ENCODE results near the gene ZIK1. TPM values are rescaled to one million over a fixed set of nuclear protein-coding genes. Genes with fewer than 3 reads are reported as not detected.
A peak's percentile ranks its signal among the peaks of the same experiment; 100 is the strongest.

The ZIK1 gene
- total RNA-seq, 6 donors from 2014 or later, result 0.78 to 3.3 (median 2.6) TPM

- peaks cover 26 to 52% (median 47%) of the 10 kb centered on the region in 4 donors for H3K36me3 ChIP-seq
- DNase-seq (no peak), ATAC-seq (ENCODE audit: low FRiP score in 2 of 2) (no peak)
- H3K9me3 ChIP-seq, result peaks cover 44 to 61% (median 56%) of the 10 kb centered on the region in 4 donors
- H3K4me1 ChIP-seq, result peaks cover 0 to 18% (median 8%) of the 10 kb centered on the region in 4 donors
- no peak overlapping the region for H3K4me3 ChIP-seq
- TF ChIP-seq POLR2AphosphoS5 (IDR thresholded peaks at IDR 0.05) (no peak), CTCF (IDR thresholded peaks at IDR 0.05) (no peak), EP300 (IDR thresholded peaks at IDR 0.05) (no peak), POLR2A (IDR thresholded peaks at IDR 0.05) (no peak)
- H3K27me3 ChIP-seq, result no peaks in the 10 kb centered on the region
- H3K27ac ChIP-seq, result no peak overlapping the region
Measured at GRCh38 chr19:57576661-57577060, 7.3 kb upstream of the ZIK1 start.

- Histone ChIP-seq H3K9me3 (peaks cover 24 to 58% (median 41%) of the 10 kb centered on the region in 4 donors), H3K4me1 (peaks cover 6 to 23% (median 13%) of the 10 kb centered on the region in 4 donors), H3K36me3 (peaks cover 15 to 33% (median 28%) of the 10 kb centered on the region in 4 donors), H3K27ac (peak within 1 kb of the TSS; percentile 50 to 75 (median 67)), H3K4me3 (peak within 1 kb of the TSS; percentile 56 to 95 (median 78)), H3K27me3 (no peaks in the 10 kb centered on the region)
- 0% methylated on average over 1 to 23 of the region's 62 CpGs for WGBS, 2 donors
- TF ChIP-seq POLR2AphosphoS5 (IDR thresholded peaks at IDR 0.05) (peak; percentile 66 to 70), EP300 (IDR thresholded peaks at IDR 0.05) (no peak), CTCF (IDR thresholded peaks at IDR 0.05) (peak in 2 of 6 experiments; percentile 20 to 34), POLR2A (IDR thresholded peaks at IDR 0.05) (peak in 1 of 4 donors; percentile 53)
- ATAC-seq (ENCODE audit: low FRiP score in 2 of 2) (peak; percentile 96 to 99), DNase-seq (peak; percentile 92 to 98)
Measured at GRCh38 chr19:57578487-57579205, 5.3 kb upstream of the ZIK1 start, which contains the start of gene ZNF416. Gene ZNF416, minus strand, starts transcription at chr19:57578911. Its CDS starts 207 bp downstream, at chr19:57578704.

GRCh38 chr19:57583104-57583520, 833 bp upstream of the ZIK1 start:
- H3K36me3 ChIP-seq, result peaks cover 0 to 3% (median 1%) of the 10 kb centered on the region in 4 donors
- TF ChIP-seq POLR2AphosphoS5 (IDR thresholded peaks at IDR 0.05) (no peak), CTCF (IDR thresholded peaks at IDR 0.05) (no peak), EP300 (IDR thresholded peaks at IDR 0.05) (no peak), POLR2A (IDR thresholded peaks at IDR 0.05) (no peak)
- H3K9me3 ChIP-seq, result peaks cover 8 to 48% (median 24%) of the 10 kb centered on the region in 4 donors
- H3K4me1 ChIP-seq, result peaks cover 13 to 23% (median 14%) of the 10 kb centered on the region in 4 donors
- peak overlapping the region in 2 of 4 donors; percentile 55 to 56 for H3K27ac ChIP-seq
- 54 to 100% methylated on average over 1 to 13 of the region's 21 CpGs for WGBS, 2 donors
- DNase-seq (no peak), ATAC-seq (ENCODE audit: low FRiP score in 2 of 2) (no peak)
- H3K27me3 ChIP-seq, result no peaks in the 10 kb centered on the region
- H3K4me3 ChIP-seq, result peak overlapping the region in 3 of 4 donors; percentile 47 to 82 (median 74)

- TF ChIP-seq EP300 (IDR thresholded peaks at IDR 0.05) (no peak), POLR2A (IDR thresholded peaks at IDR 0.05) (no peak), POLR2AphosphoS5 (IDR thresholded peaks at IDR 0.05) (no peak), CTCF (IDR thresholded peaks at IDR 0.05) (no peak)
- H3K9me3 ChIP-seq, result peaks cover 46 to 81% (median 68%) of the 10 kb centered on the region in 4 donors
- peaks cover 6 to 35% (median 25%) of the 10 kb centered on the region in 4 donors for H3K36me3 ChIP-seq
- H3K27me3 ChIP-seq, result no peaks in the 10 kb centered on the region
- no peak overlapping the region for H3K27ac ChIP-seq
- H3K4me1 ChIP-seq, result peaks cover 10 to 14% (median 13%) of the 10 kb centered on the region in 4 donors
- no peak overlapping the region for H3K4me3 ChIP-seq
- DNase-seq (no peak), ATAC-seq (ENCODE audit: low FRiP score in 2 of 2) (no peak)
- 100% methylated on average over 1 of the region's 1 CpG for WGBS, 2 donors
Measured at GRCh38 chr19:57587529-57587928, 3.6 kb downstream of the ZIK1 start.
